GM21526 (cell line): ENCODE data around the gene CSMD2.

ENCODE experiments used
- ATAC-seq: cut with Tn5 transposase; IDR thresholded peaks from one replicate; pipeline ENCODE4 v1.9.1; 2021; ENCODE audit warnings: moderate library complexity; ENCODE audit not compliant: unreplicated experiment, low FRiP score

Gene CSMD2

GRCh38 chr1:34162852-34163766 lies 1.9 kb downstream of the CSMD2 start:
- ATAC-seq: no peak

GRCh38 chr1:34156739-34157138 lies 8.3 kb downstream of the CSMD2 start:
- no peak for ATAC-seq

- ATAC-seq: no peak
Observed at GRCh38 chr1:34155860-34156259, 9.2 kb downstream of the CSMD2 start.

- ATAC-seq: no peak
Observed at GRCh38 chr1:34153246-34153645, 11.8 kb downstream of the CSMD2 start.

GRCh38 chr1:34149501-34149900 lies 15.5 kb downstream of the CSMD2 start:
- no peak for ATAC-seq

- no peak for ATAC-seq
Observed at GRCh38 chr1:34147301-34147700, 17.7 kb downstream of the CSMD2 start.

- ATAC-seq: no peak
Observed at GRCh38 chr1:34144766-34145165, 20.3 kb downstream of the CSMD2 start.

GRCh38 chr1:34143975-34144374 lies 21.1 kb downstream of the CSMD2 start:
- no peak for ATAC-seq

- no peak for ATAC-seq
Observed at GRCh38 chr1:34140011-34140676, 24.9 kb downstream of the CSMD2 start.

GRCh38 chr1:34137411-34137810 lies 27.6 kb downstream of the CSMD2 start:
- no peak for ATAC-seq

- ATAC-seq: no peak
Observed at GRCh38 chr1:34132161-34132420, 32.9 kb downstream of the CSMD2 start.

- no peak for ATAC-seq
Observed at GRCh38 chr1:34131396-34132160, 33.5 kb downstream of the CSMD2 start.

- ATAC-seq: no peak
Observed at GRCh38 chr1:34130306-34130705, 34.7 kb downstream of the CSMD2 start.

GRCh38 chr1:34129630-34130029 lies 35.4 kb downstream of the CSMD2 start:
- ATAC-seq: no peak

GRCh38 chr1:34128186-34128889 lies 36.7 kb downstream of the CSMD2 start:
- no peak for ATAC-seq

GRCh38 chr1:34127006-34128000 lies 37.7 kb downstream of the CSMD2 start:
- no peak for ATAC-seq

GRCh38 chr1:34126486-34126885 lies 38.5 kb downstream of the CSMD2 start:
- no peak for ATAC-seq

- ATAC-seq: no peak
Observed at GRCh38 chr1:34125721-34126380, 39.2 kb downstream of the CSMD2 start.
